Neural cell (in vitro differentiated cells): Measurements from ENCODE around the gene ZBTB46. TPM values are rescaled to one million over a fixed set of nuclear protein-coding genes. Genes with fewer than 3 reads are reported as not detected.

Source experiments
- H2AFZ ChIP-seq: fragments of 200-600, 300-800 bp; sonication (generic), shearing (Covaris generic); 2 replicates; pipeline ENCODE4 v1.6.0; 2014; ENCODE audit warnings: low read depth, mild to moderate bottlenecking, antibody characterized with exemption, low read length, moderate library complexity
- H3F3A ChIP-seq: fragments of 200-600 bp; shearing (Covaris generic); 2 replicates; pipeline ENCODE4 v1.6.1; 2016; ENCODE audit warnings: mild to moderate bottlenecking, moderate library complexity, mixed read lengths, antibody characterized with exemption, low read length; ENCODE audit not compliant: insufficient read depth, poor library complexity, severe bottlenecking
- H3K27ac ChIP-seq: fragments of 200-600, 300-800 bp; sonication (generic), shearing (Covaris generic); 2 replicates; pipeline ENCODE4 v1.5.1; 2014; ENCODE audit warnings: mild to moderate bottlenecking, low read length, moderate library complexity
- H3K27me3 ChIP-seq: fragments of 300-800, 200-600 bp; sonication (generic), shearing (Covaris generic); 2 replicates; pipeline ENCODE4 v1.6.0; 2014; ENCODE audit warnings: mild to moderate bottlenecking, low read depth, low read length, moderate library complexity; ENCODE audit not compliant: insufficient read depth
- H3K36me3 ChIP-seq: fragments of 300-800, 200-600 bp; sonication (generic), shearing (Covaris generic); 2 replicates; pipeline ENCODE4 v1.5.1; 2014; ENCODE audit warnings: mild to moderate bottlenecking, antibody characterized with exemption, low read length, moderate library complexity; ENCODE audit not compliant: insufficient read depth
- H3K4me2 ChIP-seq: fragments of 300-800, 200-600 bp; sonication (generic), shearing (Covaris generic); 2 replicates; pipeline ENCODE4 v1.6.0; 2014; ENCODE audit warnings: mild to moderate bottlenecking, low read length
- H3K4me3 ChIP-seq: fragments of 300-800, 200-600 bp; sonication (generic), shearing (Covaris generic); 2 replicates; pipeline ENCODE4 v1.5.1; 2014; ENCODE audit warnings: mild to moderate bottlenecking, low read length, moderate library complexity
- H3K79me2 ChIP-seq: fragments of 200-600 bp; shearing (Covaris generic); replicated peaks from 2 replicates; pipeline ENCODE4 v1.6.0; 2014; ENCODE audit warnings: mild to moderate bottlenecking, low read length, moderate library complexity; ENCODE audit not compliant: insufficient read depth
- H3K9ac ChIP-seq: fragments of 300-800, 200-600 bp; sonication (generic), shearing (Covaris generic); 2 replicates; pipeline ENCODE4 v1.6.1; 2016; ENCODE audit warnings: mild to moderate bottlenecking, low read length, mixed read lengths
- H3K9me2 ChIP-seq: fragments of 200-600 bp; shearing (Covaris generic); 2 replicates; pipeline ENCODE4 v1.6.1; 2016; ENCODE audit warnings: mild to moderate bottlenecking, low read length, mixed read lengths; ENCODE audit not compliant: insufficient read depth
- H3K9me3 ChIP-seq: fragments of 200-600, 300-800 bp; sonication (generic), shearing (Covaris generic); 2 replicates; pipeline ENCODE4 v1.6.1; 2016; ENCODE audit warnings: mild to moderate bottlenecking, mixed run types, low read length, moderate library complexity, mixed read lengths
- H4K20me1 ChIP-seq: fragments of 200-600 bp; shearing (Covaris generic); 2 replicates; pipeline ENCODE4 v1.6.1; 2016; ENCODE audit warnings: mild to moderate bottlenecking, mixed run types; ENCODE audit not compliant: insufficient read depth
- EP300 ChIP-seq: fragments of 450-650 bp; conservative IDR thresholded peaks from 2 replicates; pipeline ENCODE4 v1.6.1; 2014; ENCODE audit warnings: antibody characterized with exemption, mild to moderate bottlenecking, moderate library complexity; ENCODE audit not compliant: poor library complexity, severe bottlenecking
- EZH2 ChIP-seq: fragments of 200-600, 300-800 bp; shearing (Covaris generic), sonication (generic); IDR thresholded peaks from 2 replicates; pipeline ENCODE4 v1.6.1; 2014; ENCODE audit warnings: antibody characterized with exemption, low read length, borderline replicate concordance, mild to moderate bottlenecking; ENCODE audit not compliant: insufficient read depth, poor library complexity, severe bottlenecking
- MXI1 ChIP-seq: fragments of 450-650 bp; conservative IDR thresholded peaks from 2 replicates; pipeline ENCODE4 v1.6.1; 2014; ENCODE audit warnings: antibody characterized with exemption, mild to moderate bottlenecking; ENCODE audit not compliant: poor library complexity, severe bottlenecking
- POLR2AphosphoS5 ChIP-seq: IDR thresholded peaks from 2 replicates; pipeline ENCODE4 v1.6.1; 2012
- RAD21 ChIP-seq: fragments of 450-650 bp; conservative IDR thresholded peaks from 2 replicates; pipeline ENCODE4 v1.6.1; 2014; ENCODE audit warnings: antibody characterized with exemption, mild to moderate bottlenecking, moderate library complexity
- SMC3 ChIP-seq: fragments of 450-650 bp; conservative IDR thresholded peaks from 2 replicates; pipeline ENCODE4 v1.6.1; 2014; ENCODE audit warnings: antibody characterized with exemption, mild to moderate bottlenecking, moderate library complexity; ENCODE audit not compliant: poor library complexity
- TAF1 ChIP-seq: IDR thresholded peaks from 2 replicates; pipeline ENCODE4 v1.6.1; 2012; ENCODE audit warnings: low read depth
- polyA plus RNA-seq: library from polyadenylated mRNA; depleted of rRNA; stranded (reverse); fragments of >200 nt; gene quantifications from 2 replicates; pipeline ENCODE4 v1.2.3, GENCODE V29; 2014
- TF ChIP-seq, protein P1 (sequence below): fragments of 450-650 bp; IDR thresholded peaks from 2 replicates; pipeline ENCODE4 v1.5.1; 2014; ENCODE audit warnings: antibody characterized with exemption, mild to moderate bottlenecking, moderate library complexity; ENCODE audit not compliant: poor library complexity, severe bottlenecking
- TF ChIP-seq, protein P2 (sequence below): IDR thresholded peaks from 2 replicates; pipeline ENCODE4 v1.6.1; 2012; ENCODE audit warnings: borderline replicate concordance

The ZBTB46 gene
- polyA plus RNA-seq, 1 donor from 2014 or later = 15.0 TPM

DNA sequence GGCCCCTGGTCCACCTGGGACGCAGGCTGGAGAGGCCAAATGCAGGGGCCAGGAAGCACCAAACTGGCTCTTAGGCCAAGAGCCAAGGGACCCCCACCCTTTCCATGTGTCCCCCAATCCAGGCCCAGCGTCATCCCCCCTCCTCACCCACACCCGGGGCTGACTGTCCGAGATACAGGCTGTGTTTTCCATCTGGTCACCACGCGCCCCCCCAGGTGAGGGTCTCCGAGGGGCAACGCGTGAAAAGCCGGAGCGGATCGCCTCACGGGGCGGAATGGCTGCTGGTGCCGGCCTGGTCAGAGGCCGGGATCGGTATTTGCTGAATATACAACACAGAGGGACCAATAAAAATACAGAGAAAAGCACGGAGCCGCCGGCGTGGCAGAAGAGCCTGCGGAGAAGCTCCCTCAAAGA, 25.0 kb upstream of the ZBTB46 start:
- H4K20me1 ChIP-seq = no peaks in the 10 kb centered on the region
- no peaks in the 10 kb centered on the region for H3K9me2 ChIP-seq
- H3K36me3 ChIP-seq = no peaks in the 10 kb centered on the region
- H3F3A ChIP-seq = no peaks in the 10 kb centered on the region
- H3K4me2 ChIP-seq = no peak overlapping the region
- no peak overlapping the region for H3K4me3 ChIP-seq
- H3K9ac ChIP-seq = no peak overlapping the region
- H2AFZ ChIP-seq = no peak overlapping the region
- H3K27me3 ChIP-seq = no peaks in the 10 kb centered on the region
- TF ChIP-seq TAF1 (no peak), SMC3 (no peak), RAD21 (no peak), POLR2AphosphoS5 (no peak), MXI1 (no peak), EZH2 (no peak), EP300 (no peak)
- TF ChIP-seq, protein P1, sequence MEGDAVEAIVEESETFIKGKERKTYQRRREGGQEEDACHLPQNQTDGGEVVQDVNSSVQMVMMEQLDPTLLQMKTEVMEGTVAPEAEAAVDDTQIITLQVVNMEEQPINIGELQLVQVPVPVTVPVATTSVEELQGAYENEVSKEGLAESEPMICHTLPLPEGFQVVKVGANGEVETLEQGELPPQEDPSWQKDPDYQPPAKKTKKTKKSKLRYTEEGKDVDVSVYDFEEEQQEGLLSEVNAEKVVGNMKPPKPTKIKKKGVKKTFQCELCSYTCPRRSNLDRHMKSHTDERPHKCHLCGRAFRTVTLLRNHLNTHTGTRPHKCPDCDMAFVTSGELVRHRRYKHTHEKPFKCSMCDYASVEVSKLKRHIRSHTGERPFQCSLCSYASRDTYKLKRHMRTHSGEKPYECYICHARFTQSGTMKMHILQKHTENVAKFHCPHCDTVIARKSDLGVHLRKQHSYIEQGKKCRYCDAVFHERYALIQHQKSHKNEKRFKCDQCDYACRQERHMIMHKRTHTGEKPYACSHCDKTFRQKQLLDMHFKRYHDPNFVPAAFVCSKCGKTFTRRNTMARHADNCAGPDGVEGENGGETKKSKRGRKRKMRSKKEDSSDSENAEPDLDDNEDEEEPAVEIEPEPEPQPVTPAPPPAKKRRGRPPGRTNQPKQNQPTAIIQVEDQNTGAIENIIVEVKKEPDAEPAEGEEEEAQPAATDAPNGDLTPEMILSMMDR = no peak
- TF ChIP-seq, protein P2, sequence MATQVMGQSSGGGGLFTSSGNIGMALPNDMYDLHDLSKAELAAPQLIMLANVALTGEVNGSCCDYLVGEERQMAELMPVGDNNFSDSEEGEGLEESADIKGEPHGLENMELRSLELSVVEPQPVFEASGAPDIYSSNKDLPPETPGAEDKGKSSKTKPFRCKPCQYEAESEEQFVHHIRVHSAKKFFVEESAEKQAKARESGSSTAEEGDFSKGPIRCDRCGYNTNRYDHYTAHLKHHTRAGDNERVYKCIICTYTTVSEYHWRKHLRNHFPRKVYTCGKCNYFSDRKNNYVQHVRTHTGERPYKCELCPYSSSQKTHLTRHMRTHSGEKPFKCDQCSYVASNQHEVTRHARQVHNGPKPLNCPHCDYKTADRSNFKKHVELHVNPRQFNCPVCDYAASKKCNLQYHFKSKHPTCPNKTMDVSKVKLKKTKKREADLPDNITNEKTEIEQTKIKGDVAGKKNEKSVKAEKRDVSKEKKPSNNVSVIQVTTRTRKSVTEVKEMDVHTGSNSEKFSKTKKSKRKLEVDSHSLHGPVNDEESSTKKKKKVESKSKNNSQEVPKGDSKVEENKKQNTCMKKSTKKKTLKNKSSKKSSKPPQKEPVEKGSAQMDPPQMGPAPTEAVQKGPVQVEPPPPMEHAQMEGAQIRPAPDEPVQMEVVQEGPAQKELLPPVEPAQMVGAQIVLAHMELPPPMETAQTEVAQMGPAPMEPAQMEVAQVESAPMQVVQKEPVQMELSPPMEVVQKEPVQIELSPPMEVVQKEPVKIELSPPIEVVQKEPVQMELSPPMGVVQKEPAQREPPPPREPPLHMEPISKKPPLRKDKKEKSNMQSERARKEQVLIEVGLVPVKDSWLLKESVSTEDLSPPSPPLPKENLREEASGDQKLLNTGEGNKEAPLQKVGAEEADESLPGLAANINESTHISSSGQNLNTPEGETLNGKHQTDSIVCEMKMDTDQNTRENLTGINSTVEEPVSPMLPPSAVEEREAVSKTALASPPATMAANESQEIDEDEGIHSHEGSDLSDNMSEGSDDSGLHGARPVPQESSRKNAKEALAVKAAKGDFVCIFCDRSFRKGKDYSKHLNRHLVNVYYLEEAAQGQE = no peak
- H3K27ac ChIP-seq = no peak overlapping the region
- H3K79me2 ChIP-seq = no peaks in the 10 kb centered on the region
- H3K9me3 ChIP-seq = no peaks in the 10 kb centered on the region

DNA sequence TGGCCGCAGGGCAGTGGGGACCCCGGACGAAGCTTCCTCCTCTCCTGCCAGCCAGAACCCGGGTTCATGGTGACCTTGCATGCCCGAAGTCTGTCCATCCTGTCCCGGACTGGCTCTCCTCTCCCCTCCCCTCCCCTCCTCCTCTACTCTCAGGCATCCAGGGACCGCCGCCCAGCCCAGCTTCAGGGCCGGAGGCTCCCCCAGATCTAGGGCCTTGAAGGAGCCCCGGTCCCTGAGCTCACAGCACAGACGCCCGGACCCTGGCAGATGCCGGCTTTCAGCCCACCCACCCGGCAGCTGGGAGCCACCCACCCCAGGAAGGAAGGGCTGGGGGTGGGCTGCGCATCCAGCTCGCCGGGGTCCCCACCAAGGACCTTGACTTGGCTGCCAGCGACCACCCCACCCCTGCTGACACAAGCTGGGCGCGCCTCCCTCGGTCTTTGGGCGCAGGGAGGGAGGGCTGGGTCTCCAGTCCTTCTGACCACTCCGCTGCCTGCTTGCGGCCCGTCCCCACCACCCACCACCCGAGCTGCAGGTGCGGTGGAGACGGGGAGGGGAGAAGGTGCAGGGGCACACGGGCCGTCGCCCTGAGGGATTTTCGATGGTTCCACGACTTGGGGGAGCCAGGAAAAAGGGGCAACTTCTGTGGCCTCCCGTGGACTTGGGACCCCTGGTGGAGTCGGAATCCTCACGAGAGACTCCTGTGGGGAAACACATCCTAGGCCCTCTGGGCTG, 24.5 kb upstream of the ZBTB46 start:
- Histone ChIP-seq H3K79me2 (no peaks in the 10 kb centered on the region), H3K27me3 (no peaks in the 10 kb centered on the region), H3K9me2 (no peaks in the 10 kb centered on the region), H3K36me3 (no peaks in the 10 kb centered on the region), H4K20me1 (no peaks in the 10 kb centered on the region), H2AFZ (no peak overlapping the region), H3K4me2 (no peak overlapping the region), H3F3A (no peaks in the 10 kb centered on the region), H3K9ac (no peak overlapping the region), H3K27ac (no peak overlapping the region), H3K9me3 (no peaks in the 10 kb centered on the region), H3K4me3 (no peak overlapping the region)
- TF ChIP-seq EZH2 (no peak), RAD21 (no peak), SMC3 (no peak), EP300 (no peak), TAF1 (no peak), MXI1 (no peak), POLR2AphosphoS5 (no peak)
- TF ChIP-seq, protein P1 = no peak
- TF ChIP-seq, protein P2 = no peak
